Hematopoietic multipotent progenitor cell (in vitro differentiated cells): ENCODE data around the gene RBMS1. TPM values are rescaled to one million over a fixed set of nuclear protein-coding genes. Genes with fewer than 3 reads are reported as not detected.

Source experiments
- DNase-seq, 3 donors: peaks; one replicate each; pipeline ENCODE4 v3.0.0-alpha.2; 2011 to 2015; ENCODE audit warnings: low read depth in 2 of 3, low spot score in 2 of 3
- total RNA-seq: library from RNA; depleted of rRNA; stranded (reverse); fragments of >200 nt; gene quantifications from one replicate; pipeline ENCODE4 v1.2.3, GENCODE V29; 2012

The RBMS1 gene
- total RNA-seq, 1 donor = 29.6 TPM

- peak in 1 of 3 donors; percentile 22 for DNase-seq
Observed at GRCh38 chr2:160266037-160266551, 227.5 kb downstream of the RBMS1 start.

GRCh38 chr2:160264308-160264707 lies 229.3 kb downstream of the RBMS1 start:
- no peak for DNase-seq

GRCh38 chr2:160261732-160262131 lies 231.9 kb downstream of the RBMS1 start:
- DNase-seq = no peak

DNA sequence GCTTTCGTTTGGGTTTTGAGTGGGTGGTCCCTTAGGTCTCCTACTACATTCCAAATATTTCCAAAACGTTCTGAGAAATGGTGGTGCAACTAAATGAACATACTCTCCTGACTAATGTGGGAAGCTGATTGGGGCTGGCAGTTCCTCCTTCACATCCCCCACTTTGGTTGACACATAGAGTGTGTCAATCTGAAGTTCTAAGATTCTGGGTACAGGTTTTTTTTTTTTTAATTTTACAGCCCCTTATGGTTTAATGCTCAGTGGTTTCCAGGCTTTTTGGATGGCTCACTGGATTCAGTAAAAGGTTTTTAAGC lies 235.2 kb downstream of the RBMS1 start:
- no peak for DNase-seq

DNA sequence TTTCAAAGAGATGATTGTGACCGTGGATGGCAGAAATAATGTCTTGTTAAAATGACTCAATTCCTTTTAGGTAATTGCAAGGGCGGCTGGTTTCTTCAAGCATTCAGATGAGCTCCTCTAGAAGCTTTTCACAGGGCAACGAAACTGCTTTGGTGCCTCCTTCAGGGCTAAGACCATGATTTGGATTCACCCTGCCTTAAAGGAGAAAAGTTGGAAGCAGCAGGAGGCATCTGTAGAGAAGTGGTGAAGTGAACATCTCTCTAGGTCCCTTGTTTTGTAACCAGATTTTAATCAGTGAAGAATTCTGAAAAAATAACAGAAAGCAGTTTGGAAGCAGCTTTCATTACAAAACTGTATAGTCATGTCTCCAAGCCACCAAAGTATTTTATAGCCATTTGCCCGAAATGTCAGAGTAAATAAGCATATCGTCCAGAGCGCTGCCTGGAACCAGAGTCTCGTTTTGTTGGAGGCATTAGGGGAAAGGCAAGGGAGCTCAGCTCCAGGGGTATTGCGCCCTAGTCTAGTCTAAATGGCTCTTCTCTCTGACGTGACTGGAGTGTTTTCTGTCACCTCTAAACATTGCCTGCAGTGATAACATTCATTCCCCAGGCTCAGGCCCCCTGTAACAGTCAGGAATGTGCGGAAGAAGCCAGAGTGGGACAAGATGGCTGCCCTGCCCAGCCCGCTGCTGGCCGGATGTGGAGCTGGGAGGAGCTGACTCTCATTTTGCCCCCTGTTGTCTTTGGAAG lies 235.7 kb downstream of the RBMS1 start:
- DNase-seq = no peak

DNA sequence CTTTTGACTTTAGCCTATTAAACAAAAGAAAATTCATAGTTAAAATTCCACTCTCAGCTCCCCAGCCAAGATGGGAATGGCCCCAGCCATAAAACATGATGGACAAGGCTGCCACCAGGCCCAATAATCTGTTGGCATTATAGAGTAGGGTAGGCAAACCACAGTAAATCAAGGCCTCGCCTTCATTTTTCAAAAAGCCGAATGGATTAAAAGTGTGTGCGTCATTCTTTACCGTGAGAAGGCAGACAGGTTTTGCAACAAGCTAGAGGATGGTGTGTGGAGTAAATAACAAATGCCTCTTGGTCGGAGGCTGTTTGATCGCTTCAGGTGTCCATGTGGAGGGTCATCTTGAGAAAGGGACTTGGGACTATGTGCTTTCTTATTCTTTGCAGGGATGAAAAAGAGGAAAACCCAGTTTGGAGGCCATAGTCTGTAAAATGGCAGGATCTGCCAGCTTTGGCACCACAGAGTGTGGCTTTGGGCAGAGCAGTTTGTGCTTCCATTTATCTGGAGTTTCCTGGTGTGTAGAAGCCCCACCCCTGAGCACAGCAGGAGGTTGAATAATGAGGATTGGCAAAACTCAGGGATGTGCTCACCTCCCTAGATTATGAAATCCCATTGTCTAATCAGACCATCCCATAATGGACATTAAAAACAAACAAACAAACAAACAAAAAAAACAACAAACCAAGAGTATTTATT lies 236.4 kb downstream of the RBMS1 start:
- DNase-seq = no peak

DNA sequence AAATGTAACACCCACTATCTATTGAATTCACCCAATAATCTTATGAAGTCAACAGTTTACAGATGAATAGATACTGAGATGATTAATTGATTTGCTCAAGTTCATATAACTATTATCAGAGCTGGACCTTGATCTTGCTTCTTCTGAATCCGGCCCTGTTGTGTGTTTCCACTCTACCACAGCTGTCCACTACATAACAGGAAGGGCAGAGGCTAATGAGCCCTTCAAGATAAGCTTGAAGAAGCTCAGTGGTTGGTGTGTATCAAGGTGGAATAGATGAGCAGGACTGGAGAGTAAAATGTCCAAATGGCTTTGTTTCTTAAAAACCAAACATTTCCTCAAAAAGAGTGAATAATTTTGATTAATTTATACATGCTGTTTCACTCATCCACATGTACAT lies 237.1 kb downstream of the RBMS1 start:
- DNase-seq = no peak

GRCh38 chr2:160255408-160255807 lies 238.2 kb downstream of the RBMS1 start:
- no peak for DNase-seq

- DNase-seq = no peak
Observed at GRCh38 chr2:160254189-160254762, 239.3 kb downstream of the RBMS1 start.

GRCh38 chr2:160253440-160254188 lies 240.0 kb downstream of the RBMS1 start:
- DNase-seq = no peak

- no peak for DNase-seq
Observed at GRCh38 chr2:160252900-160253299, 240.7 kb downstream of the RBMS1 start.

DNA sequence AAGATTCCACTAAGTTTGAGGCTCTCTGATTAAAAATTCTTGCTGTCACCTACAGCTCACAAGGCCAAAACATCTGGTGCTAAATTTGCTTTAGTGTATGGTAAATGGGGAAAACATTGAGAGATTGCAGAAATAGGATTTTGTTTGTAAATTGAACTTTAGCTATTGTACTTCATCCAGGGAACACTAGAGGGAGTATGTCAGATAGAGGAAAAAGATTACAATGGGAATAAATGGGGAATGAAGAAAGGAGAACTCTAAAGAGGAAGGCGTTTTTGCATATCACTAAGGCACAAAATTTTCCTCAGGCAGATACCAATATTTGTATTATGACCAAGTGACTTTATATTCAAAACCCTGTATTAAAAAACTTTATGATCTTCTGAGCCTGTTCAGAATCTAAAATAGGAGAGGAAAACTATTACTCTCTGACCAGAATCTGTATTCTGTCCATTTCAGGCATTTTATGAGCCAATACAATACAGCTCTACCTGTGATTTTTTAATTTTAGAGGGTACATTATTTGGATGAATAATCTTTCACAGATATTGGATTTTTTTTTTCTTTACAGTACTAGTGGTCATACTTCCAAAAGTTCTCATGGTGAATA lies 241.2 kb downstream of the RBMS1 start:
- peak in 2 of 3 donors; percentile 18 to 32 for DNase-seq

DNA sequence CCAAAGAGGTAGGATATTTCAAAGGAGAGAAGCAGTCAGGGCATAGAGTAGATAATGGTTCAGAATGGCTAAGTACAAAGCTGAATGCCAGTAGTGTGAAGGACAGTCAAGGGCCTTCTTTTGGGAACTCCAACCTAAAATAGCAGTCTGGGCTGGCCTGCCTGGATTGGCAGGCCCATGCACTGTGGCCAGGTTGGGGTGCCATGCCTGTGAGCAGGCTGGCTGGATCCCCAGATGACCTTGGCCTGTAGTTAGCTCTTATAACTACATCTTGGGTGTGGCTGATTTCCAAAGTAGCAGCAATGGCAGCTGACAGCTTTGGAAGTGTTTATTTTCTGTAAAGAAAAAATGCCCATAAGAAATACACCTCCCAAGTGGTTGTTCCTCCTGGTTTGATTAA lies 242.0 kb downstream of the RBMS1 start:
- no peak for DNase-seq

- DNase-seq = no peak
Observed at GRCh38 chr2:160249876-160250275, 243.7 kb downstream of the RBMS1 start.

- DNase-seq = no peak
Observed at GRCh38 chr2:160247296-160248035, 246.1 kb downstream of the RBMS1 start.

GRCh38 chr2:160246356-160246755 lies 247.3 kb downstream of the RBMS1 start:
- DNase-seq = no peak

DNA sequence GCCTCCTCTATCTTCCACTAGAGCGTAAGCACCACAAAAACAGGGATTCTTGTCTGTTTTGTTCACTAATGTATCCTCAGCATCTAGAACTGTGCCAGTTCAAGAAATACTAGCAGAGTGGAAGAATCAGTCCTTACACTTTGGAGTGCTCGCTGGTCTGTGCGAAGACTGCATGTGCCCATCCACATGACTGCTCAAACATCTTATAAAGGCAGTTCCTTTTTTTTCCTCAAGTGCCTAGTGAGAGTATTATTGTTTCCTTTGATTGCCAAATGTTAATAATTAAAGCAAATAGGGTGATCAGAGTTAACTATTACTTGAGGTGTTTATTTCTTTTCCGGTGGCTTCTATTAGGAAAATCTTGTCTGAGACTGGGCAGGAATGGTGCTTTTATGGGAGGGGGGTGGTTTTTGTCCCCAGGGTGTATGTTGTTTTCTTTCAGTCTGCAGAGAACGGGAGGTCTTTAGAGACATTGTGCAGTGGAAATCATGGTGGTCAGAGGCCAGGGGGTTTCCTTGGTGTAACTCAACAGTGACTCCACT lies 247.9 kb downstream of the RBMS1 start:
- no peak for DNase-seq

DNA sequence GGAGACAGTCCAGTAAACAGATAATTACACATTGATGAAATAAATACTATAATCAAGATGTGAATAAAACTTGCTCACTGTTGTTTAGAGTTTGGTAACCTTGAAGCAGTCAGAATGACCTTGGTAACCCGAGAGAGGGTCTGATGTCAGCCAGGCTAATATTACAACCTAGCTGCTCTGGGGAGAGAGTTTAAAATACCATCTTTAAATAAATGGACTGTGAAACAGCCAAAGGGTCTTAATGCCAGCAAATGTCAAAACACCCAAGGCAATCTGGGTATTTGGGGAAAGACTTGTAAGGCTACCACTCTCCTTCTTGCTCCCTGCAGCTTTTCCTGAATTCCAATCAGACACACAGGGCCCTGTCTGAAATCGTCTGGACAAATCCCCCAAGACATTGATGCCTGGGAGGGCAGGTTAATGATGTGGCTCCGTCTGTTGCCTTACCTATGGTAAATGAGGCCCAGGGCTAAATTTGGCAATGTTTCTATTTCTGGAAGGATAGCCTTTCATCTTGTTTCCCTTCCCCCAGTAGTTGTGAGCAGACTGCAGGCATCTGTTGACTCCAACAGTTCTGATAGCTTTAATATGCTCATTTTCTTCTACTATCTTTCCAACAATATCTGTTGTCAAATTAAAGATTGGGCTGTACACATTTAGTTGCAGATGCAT lies 250.6 kb downstream of the RBMS1 start:
- DNase-seq = no peak
